ENCODE data around the gene PSMD2. TPM values are rescaled to one million over a fixed set of nuclear protein-coding genes. Genes with fewer than 3 reads are reported as not detected.
"Not testable (repeated sequence)": the region's sequence is repeated elsewhere in the genome, so short reads cannot be mapped to it uniquely, and the experiment has no call there.

PSMD2 gene
- polyA plus RNA-seq, 4 donors: 104 to 149 (median 122) TPM

- H3K9me3 ChIP-seq (ENCODE audit: control insufficient read depth in 2 of 2, insufficient read depth in 1 of 2, low read depth in 1 of 2, low read length in 1 of 2): no peaks in the 10 kb centered on the region
- no peak for DNase-seq
- peaks cover 0 to 16% (median 2%) of the 10 kb centered on the region in 3 donors for H3K36me3 ChIP-seq (ENCODE audit: control insufficient read depth in 3 of 3, insufficient read depth in 2 of 3, low read depth in 1 of 3, low read length in 3 of 3)
- 18 to 24% (median 23%) methylated on average over 16 to 28 of the region's 28 CpGs for WGBS, 3 donors
- H3K4me3 ChIP-seq (ENCODE audit: low read depth in 1 of 3, low read length in 3 of 3): no peak overlapping the region
- peaks cover 0 to 11% (median 7%) of the 10 kb centered on the region in 3 donors for H3K4me1 ChIP-seq (ENCODE audit: control insufficient read depth in 3 of 3, insufficient read depth in 2 of 3, low read depth in 1 of 3, low read length in 2 of 3)
- no peak overlapping the region for H3K27ac ChIP-seq (ENCODE audit: low read depth in 1 of 3, low read length in 2 of 3)
- FAIRE-seq: no peak
- peaks cover 0 to 46% (median 20%) of the 10 kb centered on the region in 3 donors for H3K27me3 ChIP-seq (ENCODE audit: control insufficient read depth in 3 of 3, insufficient read depth in 3 of 3, low read length in 3 of 3)
These were observed 39.6 kb upstream of the PSMD2 start for GRCh38 chr3:184259396-184259877.

GRCh38 chr3:184259878-184260723 lies 38.9 kb upstream of the PSMD2 start:
- H3K4me3 ChIP-seq (ENCODE audit: low read depth in 1 of 3, low read length in 3 of 3): peak overlapping the region in 2 of 3 donors; percentile 13 to 14
- 1 to 2% (median 1%) methylated on average over 48 to 91 of the region's 91 CpGs for WGBS, 3 donors

GRCh38 chr3:184260724-184261269 lies 38.2 kb upstream of the PSMD2 start:
- Histone ChIP-seq H3K27me3 (ENCODE audit: control insufficient read depth in 3 of 3, insufficient read depth in 3 of 3, low read length in 3 of 3) (peaks cover 0 to 49% (median 23%) of the 10 kb centered on the region in 3 donors), H3K36me3 (ENCODE audit: control insufficient read depth in 3 of 3, insufficient read depth in 2 of 3, low read depth in 1 of 3, low read length in 3 of 3) (peaks cover 0 to 16% (median 0%) of the 10 kb centered on the region in 3 donors), H3K4me3 (ENCODE audit: low read depth in 1 of 3, low read length in 3 of 3) (peak overlapping the region; percentile 4 to 57 (median 48)), H3K9me3 (ENCODE audit: control insufficient read depth in 2 of 2, insufficient read depth in 1 of 2, low read depth in 1 of 2, low read length in 1 of 2) (no peaks in the 10 kb centered on the region), H3K4me1 (ENCODE audit: control insufficient read depth in 3 of 3, insufficient read depth in 2 of 3, low read depth in 1 of 3, low read length in 2 of 3) (peaks cover 0 to 11% (median 7%) of the 10 kb centered on the region in 3 donors), H3K27ac (ENCODE audit: low read depth in 1 of 3, low read length in 2 of 3) (no peak overlapping the region)
- FAIRE-seq (no peak), DNase-seq (peak in 1 of 2 donors; percentile 19)
- WGBS, 3 donors: 1 to 2% (median 2%) methylated on average over 43 to 49 of the region's 49 CpGs

More at GRCh38 chr3:184259878-184260723, 38.9 kb upstream of the PSMD2 start:
- H3K4me1 ChIP-seq (ENCODE audit: control insufficient read depth in 3 of 3, insufficient read depth in 2 of 3, low read depth in 1 of 3, low read length in 2 of 3): peaks cover 0 to 11% (median 7%) of the 10 kb centered on the region in 3 donors
- no peak for FAIRE-seq
- peaks cover 0 to 16% (median under 1%) of the 10 kb centered on the region in 3 donors for H3K36me3 ChIP-seq (ENCODE audit: control insufficient read depth in 3 of 3, insufficient read depth in 2 of 3, low read depth in 1 of 3, low read length in 3 of 3)
- H3K9me3 ChIP-seq (ENCODE audit: control insufficient read depth in 2 of 2, insufficient read depth in 1 of 2, low read depth in 1 of 2, low read length in 1 of 2): no peaks in the 10 kb centered on the region
- H3K27me3 ChIP-seq (ENCODE audit: control insufficient read depth in 3 of 3, insufficient read depth in 3 of 3, low read length in 3 of 3): peaks cover 0 to 49% (median 23%) of the 10 kb centered on the region in 3 donors
- H3K27ac ChIP-seq (ENCODE audit: low read depth in 1 of 3, low read length in 2 of 3): no peak overlapping the region
- DNase-seq: peak in 1 of 2 donors; percentile 64

- Histone ChIP-seq H3K4me1 (ENCODE audit: control insufficient read depth in 3 of 3, insufficient read depth in 2 of 3, low read depth in 1 of 3, low read length in 2 of 3) (peaks cover 0 to 11% (median 7%) of the 10 kb centered on the region in 3 donors), H3K4me3 (ENCODE audit: low read depth in 1 of 3, low read length in 3 of 3) (peak within 1 kb of the TSS; percentile 13 to 57 (median 48)), H3K9me3 (ENCODE audit: control insufficient read depth in 2 of 2, insufficient read depth in 1 of 2, low read depth in 1 of 2, low read length in 1 of 2) (no peaks in the 10 kb centered on the region), H3K27me3 (ENCODE audit: control insufficient read depth in 3 of 3, insufficient read depth in 3 of 3, low read length in 3 of 3) (peaks cover 0 to 49% (median 23%) of the 10 kb centered on the region in 3 donors), H3K36me3 (ENCODE audit: control insufficient read depth in 3 of 3, insufficient read depth in 2 of 3, low read depth in 1 of 3, low read length in 3 of 3) (peaks cover 0 to 16% (median 0%) of the 10 kb centered on the region in 3 donors), H3K27ac (ENCODE audit: low read depth in 1 of 3, low read length in 2 of 3) (no peak within 1 kb of the TSS)
- peak; percentile 32 to 39 for DNase-seq
- FAIRE-seq: no peak
- WGBS, 3 donors: 0 to 2% (median 0%) methylated on average over 13 to 67 of the region's 67 CpGs
These were observed 37.7 kb upstream of the PSMD2 start, which contains the start of gene CAMK2N2 for GRCh38 chr3:184261270-184261853. Gene CAMK2N2 (minus strand): TSS chr3:184261553. CDS start chr3:184261285, 268 bp downstream.

- Histone ChIP-seq H3K27me3 (ENCODE audit: control insufficient read depth in 3 of 3, insufficient read depth in 3 of 3, low read length in 3 of 3) (peaks cover 0 to 49% (median 23%) of the 10 kb centered on the region in 3 donors), H3K27ac (ENCODE audit: low read depth in 1 of 3, low read length in 2 of 3) (no peak overlapping the region), H3K9me3 (ENCODE audit: control insufficient read depth in 2 of 2, insufficient read depth in 1 of 2, low read depth in 1 of 2, low read length in 1 of 2) (no peaks in the 10 kb centered on the region), H3K4me3 (ENCODE audit: low read depth in 1 of 3, low read length in 3 of 3) (peak overlapping the region in 1 of 3 donors; percentile 57), H3K36me3 (ENCODE audit: control insufficient read depth in 3 of 3, insufficient read depth in 2 of 3, low read depth in 1 of 3, low read length in 3 of 3) (peaks cover 0 to 16% (median 0%) of the 10 kb centered on the region in 3 donors), H3K4me1 (ENCODE audit: control insufficient read depth in 3 of 3, insufficient read depth in 2 of 3, low read depth in 1 of 3, low read length in 2 of 3) (peaks cover 0 to 11% (median 7%) of the 10 kb centered on the region in 3 donors)
- WGBS, 3 donors: 1 to 2% (median 2%) methylated on average over 52 to 66 of the region's 66 CpGs
- peak in 1 of 2 donors; percentile 30 for DNase-seq
- FAIRE-seq: no peak
These were observed 36.9 kb upstream of the PSMD2 start for GRCh38 chr3:184261854-184262763.

- H3K4me1 ChIP-seq (ENCODE audit: control insufficient read depth in 3 of 3, insufficient read depth in 2 of 3, low read depth in 1 of 3, low read length in 2 of 3): peaks cover 0 to 11% (median 7%) of the 10 kb centered on the region in 3 donors
- WGBS, 3 donors: 9 to 17% (median 11%) methylated on average over 15 of the region's 15 CpGs
- peaks cover 0 to 13% (median 0%) of the 10 kb centered on the region in 3 donors for H3K36me3 ChIP-seq (ENCODE audit: control insufficient read depth in 3 of 3, insufficient read depth in 2 of 3, low read depth in 1 of 3, low read length in 3 of 3)
- no peak for FAIRE-seq
- H3K27me3 ChIP-seq (ENCODE audit: control insufficient read depth in 3 of 3, insufficient read depth in 3 of 3, low read length in 3 of 3): peaks cover 0 to 52% (median 23%) of the 10 kb centered on the region in 3 donors
- no peak overlapping the region for H3K27ac ChIP-seq (ENCODE audit: low read depth in 1 of 3, low read length in 2 of 3)
- no peak for DNase-seq
- peaks cover 0 to 7% of the 10 kb centered on the region in 2 donors for H3K9me3 ChIP-seq (ENCODE audit: control insufficient read depth in 2 of 2, insufficient read depth in 1 of 2, low read depth in 1 of 2, low read length in 1 of 2)
- no peak overlapping the region for H3K4me3 ChIP-seq (ENCODE audit: low read depth in 1 of 3, low read length in 3 of 3)
These were observed 36.3 kb upstream of the PSMD2 start for GRCh38 chr3:184262764-184263179.

GRCh38 chr3:184267249-184267648 lies 31.8 kb upstream of the PSMD2 start:
- 86 to 96% (median 95%) methylated on average over 1 of the region's 1 CpG for WGBS, 3 donors
- H3K4me1 ChIP-seq (ENCODE audit: control insufficient read depth in 3 of 3, insufficient read depth in 2 of 3, low read depth in 1 of 3, low read length in 2 of 3); FAIRE-seq; DNase-seq; H3K4me3 ChIP-seq (ENCODE audit: low read depth in 1 of 3, low read length in 3 of 3); H3K9me3 ChIP-seq (ENCODE audit: control insufficient read depth in 2 of 2, insufficient read depth in 1 of 2, low read depth in 1 of 2, low read length in 1 of 2); H3K36me3 ChIP-seq (ENCODE audit: control insufficient read depth in 3 of 3, insufficient read depth in 2 of 3, low read depth in 1 of 3, low read length in 3 of 3); H3K27ac ChIP-seq (ENCODE audit: low read depth in 1 of 3, low read length in 2 of 3): not testable (repeated sequence)
- peaks cover 0 to 28% (median 10%) of the 10 kb centered on the region in 3 donors for H3K27me3 ChIP-seq (ENCODE audit: control insufficient read depth in 3 of 3, insufficient read depth in 3 of 3, low read length in 3 of 3)

Measured in small intestine (tissue), 7 donors.